Activated T-cell treated with anti-CD3 and anti-CD28 coated beads, Interleukin-2, amount 50 U/mL, for 1 hour (primary cell): ENCODE data around the gene LZTR1.

Experiments
- DNase-seq: peaks from one replicate; pipeline ENCODE4 v3.0.0-alpha.2; 2020

Gene LZTR1

DNA sequence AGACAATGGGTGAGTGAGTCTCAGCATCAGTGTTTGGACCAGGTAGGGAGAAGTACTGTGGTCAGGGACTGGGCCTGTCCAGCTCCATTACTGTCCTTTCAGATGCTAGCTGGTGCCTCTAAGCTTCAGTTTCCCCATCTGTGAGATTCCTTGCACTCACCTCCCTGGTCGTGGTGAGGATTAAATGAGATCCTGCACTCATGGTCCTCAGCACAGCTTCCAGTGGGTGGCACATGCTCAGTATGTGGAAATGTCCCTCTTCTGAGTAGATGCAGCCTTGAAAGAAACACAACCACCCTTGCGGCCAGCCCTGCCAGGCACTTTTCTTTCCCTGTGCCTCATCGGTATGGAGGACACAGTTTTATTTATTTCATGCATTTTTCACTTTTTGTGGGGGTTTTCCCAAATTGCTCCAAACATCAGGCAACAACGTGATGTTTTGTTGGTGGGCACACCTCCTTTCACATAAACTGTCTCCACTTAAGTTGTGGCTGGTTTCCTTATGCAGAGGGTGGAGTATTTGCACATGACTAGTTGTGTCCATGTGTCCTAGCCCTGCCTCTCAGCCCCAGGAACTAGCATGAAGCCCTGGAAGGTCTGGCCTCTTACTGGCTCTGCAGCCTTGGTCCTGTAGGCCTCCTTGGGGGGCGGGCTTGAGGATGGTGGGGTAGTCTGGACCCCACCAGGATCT, 1.1 kb downstream of the LZTR1 start:
- no peak for DNase-seq

DNA sequence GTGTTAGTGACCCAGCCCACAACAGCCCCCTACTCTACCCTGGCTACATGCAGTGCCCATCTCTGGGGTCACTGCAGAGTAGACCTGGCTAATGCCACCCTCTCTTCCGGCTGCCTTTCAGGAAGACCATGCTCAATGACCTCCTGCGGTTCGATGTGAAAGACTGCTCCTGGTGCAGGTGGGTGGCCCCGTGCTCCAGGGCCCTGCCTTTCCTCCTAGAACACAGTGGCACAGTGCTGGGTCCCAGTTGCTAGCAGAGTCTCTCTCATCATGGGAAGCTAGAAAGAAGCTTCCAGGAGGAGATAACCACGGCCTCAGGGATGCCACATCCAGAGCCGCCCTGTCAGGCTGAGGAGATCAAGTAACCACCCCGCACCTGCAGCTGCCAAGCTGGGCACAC, 3.6 kb downstream of the LZTR1 start:
- no peak for DNase-seq

DNA sequence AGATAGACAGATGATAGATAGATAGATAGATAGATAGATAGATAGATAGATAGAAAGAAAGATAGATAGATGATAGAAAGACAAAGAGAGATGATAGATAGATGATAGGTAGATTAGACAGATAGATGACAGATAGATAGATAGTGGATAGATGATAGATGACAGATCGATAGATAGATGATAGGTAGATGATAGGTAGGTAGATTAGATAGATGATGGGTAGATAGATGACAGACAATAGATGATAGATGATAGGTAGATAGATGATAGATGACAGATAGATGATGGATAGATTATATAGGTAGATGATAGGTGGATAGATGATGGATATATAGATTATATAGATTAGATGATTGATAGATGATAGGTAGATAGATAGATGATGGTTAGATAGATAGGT, 4.3 kb downstream of the LZTR1 start:
- no peak for DNase-seq

- no peak for DNase-seq
These were observed 5.3 kb downstream of the LZTR1 start for GRCh38 chr22:20987375-20987774.

GRCh38 chr22:20988573-20989322, 6.7 kb downstream of the LZTR1 start:
- DNase-seq, result no peak

DNA sequence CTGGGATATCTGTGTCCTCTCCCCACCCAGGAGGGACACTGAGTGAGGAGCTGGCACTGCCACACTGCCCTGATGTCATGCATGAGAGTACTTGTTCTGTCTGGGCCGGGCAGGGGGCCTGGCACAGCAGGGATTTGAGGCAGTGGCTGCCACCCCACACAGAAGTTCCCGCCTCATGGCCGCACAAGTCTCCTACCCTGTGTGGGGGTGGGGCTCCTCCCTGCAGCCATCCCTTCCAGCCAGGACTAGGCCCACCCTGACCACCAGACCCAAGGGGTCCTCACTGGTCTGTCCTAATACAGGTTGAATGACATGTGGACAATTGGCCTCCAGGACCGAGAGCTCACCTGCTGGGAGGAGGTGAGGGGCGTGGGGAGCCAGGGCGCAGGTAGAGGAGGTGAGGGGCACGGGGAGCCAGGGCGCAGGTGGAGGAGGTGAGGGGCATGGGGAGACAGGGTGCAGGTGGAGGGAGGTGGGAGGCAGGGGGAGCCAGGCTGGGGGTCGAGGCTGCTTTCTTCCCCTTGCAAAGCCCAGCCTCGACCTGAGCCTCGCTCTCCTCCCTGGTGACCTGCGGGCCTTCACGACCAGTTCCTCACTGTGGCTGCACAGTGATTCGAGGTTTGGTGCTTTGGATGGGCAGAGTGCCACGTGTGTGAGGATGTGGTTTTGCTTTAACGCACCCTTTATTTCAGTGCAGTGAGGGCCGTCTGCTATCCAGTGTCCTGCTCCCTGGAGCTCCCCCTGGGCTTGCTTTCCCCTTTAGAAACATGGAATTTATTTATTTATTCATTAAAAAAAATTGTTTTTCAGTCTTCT, 7.4 kb downstream of the LZTR1 start:
- DNase-seq, result no peak

DNA sequence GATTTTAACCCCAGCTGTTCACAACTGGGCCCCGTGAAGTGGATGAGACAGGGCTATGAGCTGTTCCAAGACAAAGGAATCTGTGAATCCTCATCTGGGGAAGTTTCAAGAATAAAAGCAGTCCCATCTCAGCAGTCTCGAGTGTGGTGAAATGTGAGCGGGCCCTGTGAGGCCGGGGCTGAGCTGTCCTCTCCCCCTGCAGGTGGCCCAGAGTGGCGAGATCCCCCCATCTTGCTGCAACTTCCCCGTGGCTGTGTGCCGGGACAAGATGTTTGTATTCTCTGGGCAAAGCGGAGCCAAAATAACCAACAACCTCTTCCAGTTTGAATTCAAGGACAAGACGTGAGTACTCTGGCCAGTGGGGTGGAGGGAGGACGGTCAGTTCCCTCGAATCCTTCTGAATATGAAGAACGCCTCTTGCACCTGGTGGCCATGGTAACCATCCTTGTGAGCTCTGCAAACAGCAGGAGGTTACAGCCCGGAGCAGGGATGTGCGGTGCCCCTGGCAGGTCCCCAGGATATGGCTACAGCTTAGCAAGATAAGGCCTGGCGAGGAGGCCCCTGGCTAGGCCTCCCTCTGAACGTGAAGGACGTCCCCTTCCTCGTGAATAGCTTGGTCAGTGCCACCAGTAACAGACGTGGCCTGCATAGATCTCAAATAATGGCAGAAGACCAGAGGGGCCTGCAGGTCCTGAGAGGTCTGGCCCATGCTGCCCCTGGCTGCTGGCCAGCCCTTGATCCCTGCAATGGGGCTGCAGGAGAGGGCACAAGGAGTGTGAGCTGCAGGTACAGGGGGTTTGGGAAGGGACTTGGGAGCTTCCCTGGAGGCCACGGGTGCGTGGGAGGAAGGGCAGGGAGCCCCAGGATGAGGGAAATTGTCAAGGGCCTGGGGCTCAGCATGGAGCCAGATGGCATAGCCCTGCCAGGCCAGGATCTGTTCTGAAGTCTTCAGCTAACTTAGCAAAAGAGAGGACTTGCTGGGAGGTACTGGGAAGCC, 8.4 kb downstream of the LZTR1 start:
- no peak for DNase-seq

GRCh38 chr22:20991252-20992055, 9.4 kb downstream of the LZTR1 start:
- DNase-seq, result no peak

- DNase-seq, result no peak
These were observed 10.0 kb downstream of the LZTR1 start for GRCh38 chr22:20992056-20992442.

GRCh38 chr22:20992456-20993303, 10.6 kb downstream of the LZTR1 start:
- DNase-seq, result no peak

DNA sequence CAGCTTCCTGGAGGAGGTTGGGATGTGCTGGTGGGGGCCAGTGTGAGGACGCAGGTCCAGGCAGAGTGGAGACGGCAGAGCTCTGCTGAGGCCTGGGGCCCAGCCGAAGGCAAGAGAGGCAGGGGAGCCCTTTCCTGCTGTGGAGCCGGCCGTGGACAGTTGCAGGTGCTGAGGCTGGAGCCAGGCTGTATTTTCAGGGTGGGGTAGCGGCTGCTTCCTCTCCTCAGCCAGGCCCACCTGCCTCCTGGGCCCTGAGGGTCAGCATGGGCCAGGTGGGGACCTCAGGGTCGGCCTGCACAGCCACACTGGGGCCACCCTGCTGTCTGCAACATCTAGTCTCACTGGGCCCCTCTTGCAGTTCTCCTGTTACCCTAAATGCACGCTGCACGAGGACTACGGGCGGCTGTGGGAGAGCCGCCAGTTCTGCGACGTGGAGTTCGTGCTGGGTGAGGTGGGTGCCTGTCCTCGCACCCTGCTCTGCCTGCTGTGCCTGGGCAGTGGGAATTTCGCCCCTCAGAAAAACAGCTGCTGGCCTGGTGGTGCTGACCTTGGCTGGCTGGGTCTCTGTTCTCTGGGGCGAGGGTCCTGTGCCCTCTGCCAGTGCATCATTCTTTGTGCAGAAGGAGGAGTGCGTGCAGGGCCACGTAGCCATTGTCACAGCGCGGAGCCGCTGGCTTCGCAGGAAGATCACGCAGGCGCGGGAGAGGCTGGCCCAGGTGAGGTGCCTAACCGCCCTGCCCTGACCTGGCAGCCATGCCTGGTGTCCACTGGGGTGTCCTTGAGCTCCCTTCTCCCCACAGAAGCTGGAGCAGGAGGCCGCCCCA, 11.4 kb downstream of the LZTR1 start:
- DNase-seq, result no peak

GRCh38 chr22:20994128-20994901, 12.2 kb downstream of the LZTR1 start:
- no peak for DNase-seq

GRCh38 chr22:20994902-20995241, 12.8 kb downstream of the LZTR1 start:
- DNase-seq, result no peak

- no peak for DNase-seq
These were observed 13.4 kb downstream of the LZTR1 start for GRCh38 chr22:20995329-20996030.

GRCh38 chr22:20996031-20996410, 13.9 kb downstream of the LZTR1 start:
- DNase-seq, result no peak

GRCh38 chr22:20996598-20997535, 14.8 kb downstream of the LZTR1 start:
- no peak for DNase-seq
